ENCODE results near the gene C12orf57. TPM values are rescaled to one million over a fixed set of nuclear protein-coding genes. Genes with fewer than 3 reads are reported as not detected.

Gene C12orf57
- total and polyA plus RNA-seq, 10 of the 15 experiments (the other 5 are each of a cell fraction or from before 2014, with no cell fraction given): 64.5 to 377 (median 211) TPM

DNA sequence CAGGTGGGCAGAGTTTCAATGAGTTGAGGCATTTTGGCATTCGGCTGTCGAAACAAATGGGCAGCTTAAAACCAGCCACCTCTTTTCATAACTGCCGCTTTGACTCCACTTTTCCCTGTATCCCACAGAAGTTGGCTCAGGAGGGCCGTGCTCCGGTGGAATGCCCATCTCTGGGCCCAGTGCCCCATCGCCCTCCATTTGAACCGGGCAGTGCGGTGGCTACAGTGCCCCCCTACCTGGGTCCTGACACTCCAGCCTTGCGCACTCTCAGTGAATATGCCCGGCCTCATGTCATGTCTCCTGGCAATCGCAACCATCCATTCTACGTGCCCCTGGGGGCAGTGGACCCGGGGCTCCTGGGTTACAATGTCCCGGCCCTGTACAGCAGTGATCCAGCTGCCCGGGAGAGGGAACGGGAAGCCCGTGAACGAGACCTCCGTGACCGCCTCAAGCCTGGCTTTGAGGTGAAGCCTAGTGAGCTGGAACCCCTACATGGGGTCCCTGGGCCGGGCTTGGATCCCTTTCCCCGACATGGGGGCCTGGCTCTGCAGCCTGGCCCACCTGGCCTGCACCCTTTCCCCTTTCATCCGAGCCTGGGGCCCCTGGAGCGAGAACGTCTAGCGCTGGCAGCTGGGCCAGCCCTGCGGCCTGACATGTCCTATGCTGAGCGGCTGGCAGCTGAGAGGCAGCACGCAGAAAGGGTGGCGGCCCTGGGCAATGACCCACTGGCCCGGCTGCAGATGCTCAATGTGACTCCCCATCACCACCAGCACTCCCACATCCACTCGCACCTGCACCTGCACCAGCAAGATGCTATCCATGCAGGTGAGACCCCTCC is 5.2 kb upstream of the C12orf57 start (continued):
- TF ChIP-seq CHD1 (IDR thresholded peaks at IDR 0.05; ENCODE audit: low read depth, low read length): no peak

DNA sequence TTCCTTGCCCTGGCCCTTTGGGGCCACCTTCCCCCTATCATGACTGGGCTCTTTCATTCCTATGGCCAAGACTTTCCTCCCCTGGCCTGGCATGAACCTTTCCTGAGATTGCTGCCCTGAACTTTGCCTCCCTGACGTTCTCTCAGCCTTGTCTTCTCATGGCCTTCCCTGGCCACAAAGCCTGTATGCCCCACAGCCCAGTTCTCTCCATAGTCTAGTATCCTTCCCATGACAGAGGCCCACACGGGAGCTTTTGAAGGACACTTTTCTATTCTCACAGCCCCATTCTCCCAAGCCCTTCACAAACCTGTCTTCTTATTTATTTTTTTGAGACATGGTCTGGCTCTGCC is 4.7 kb upstream of the C12orf57 start:
- Histone ChIP-seq H3K4me2 (ENCODE audit: control insufficient read depth, insufficient read depth) (no peak overlapping the region), H4K20me1 (ENCODE audit: control insufficient read depth, insufficient read depth) (no peaks in the 10 kb centered on the region), H3K4me3 (no peak overlapping the region), H3K4me1 (ENCODE audit: control insufficient read depth, insufficient read depth, low read length) (peaks cover 11% of the 10 kb centered on the region; the same call in 1 of the 2 replicates), H3K36me3 (ENCODE audit: control insufficient read depth in 2 of 2, insufficient read depth in 2 of 2, low read length in 1 of 2) (peaks cover 5 to 6% of the 10 kb centered on the region in 2 experiments; a peak in 3 of 4 replicates), H3K27me3 (replicated peaks in 1 of 2; ENCODE audit: control insufficient read depth in 2 of 2, insufficient read depth in 2 of 2, low read length in 1 of 2) (no peaks in the 10 kb centered on the region), H3K79me2 (ENCODE audit: control insufficient read depth, insufficient read depth, low read length) (peaks cover 24% of the 10 kb centered on the region), H3K9me3 (replicated peaks; ENCODE audit: control insufficient read depth, insufficient read depth, low read length) (no peaks in the 10 kb centered on the region), H2AFZ (ENCODE audit: control insufficient read depth, low read depth, low read length) (no peak overlapping the region), H3K27ac (ENCODE audit: control insufficient read depth, insufficient read depth) (no peak overlapping the region), H3K9ac (ENCODE audit: control insufficient read depth, insufficient read depth, low read length) (no peak overlapping the region)
- DNase-seq (ENCODE audit: low read depth, low spot score) (no peak), FAIRE-seq (no peak), ATAC-seq (no peak)
- ChIA-PET POLR2A (interaction anchor here (1.7 to 17.8 kb wide), 5 partner anchors 8 to 66 kb away, joined by 6 to 524 read pairs (median 7); partner anchors contain the start of genes ATN1 and SPSB2), CTCF (interaction anchor here (0.7 to 8.6 kb wide), 7 partner anchors 15 to 87 kb away, joined by 3 to 111 read pairs (median 10); partner anchors contain the start of genes CDCA3, SPSB2 and USP5), RAD21 (ENCODE audit: unreplicated experiment) (interaction anchor here (0.9 to 1.9 kb wide), 4 partner anchors 12 to 88 kb away, joined by 3 to 5 read pairs (median 4); partner anchors contain the start of gene CDCA3), SMC1A (ENCODE audit: uncharacterized antibody, unreplicated experiment) (interaction anchor here (1.3 to 1.5 kb wide), 2 partner anchors 23 to 70 kb away, joined by 3 to 4 read pairs; no protein-coding TSS in a partner anchor)
- BruUV-seq (replicated peaks): no TSS peak
- WGBS (ENCODE audit: insufficient coverage, insufficient replicate concordance, low lambda C conversion rate, missing lambda C conversion rate): 0% methylated on average over 2 of the region's 2 CpGs
- intact Hi-C loops (cut with micrococcal nuclease; ENCODE audit: unreplicated experiment): loop anchor here (2.0 kb wide), 1 partner anchor 14 kb away; no protein-coding TSS in a partner anchor
- in situ Hi-C loops (cut with MboI): no loop called here
- TF ChIP-seq WRNIP1 (IDR thresholded peaks at IDR 0.05; ENCODE audit: borderline replicate concordance, low read depth, low read length): no peak
- TF ChIP-seq NFYB (IDR thresholded peaks at IDR 0.05; ENCODE audit: insufficient read depth, low read depth, low read length): no peak
- TF ChIP-seq, protein P1, sequence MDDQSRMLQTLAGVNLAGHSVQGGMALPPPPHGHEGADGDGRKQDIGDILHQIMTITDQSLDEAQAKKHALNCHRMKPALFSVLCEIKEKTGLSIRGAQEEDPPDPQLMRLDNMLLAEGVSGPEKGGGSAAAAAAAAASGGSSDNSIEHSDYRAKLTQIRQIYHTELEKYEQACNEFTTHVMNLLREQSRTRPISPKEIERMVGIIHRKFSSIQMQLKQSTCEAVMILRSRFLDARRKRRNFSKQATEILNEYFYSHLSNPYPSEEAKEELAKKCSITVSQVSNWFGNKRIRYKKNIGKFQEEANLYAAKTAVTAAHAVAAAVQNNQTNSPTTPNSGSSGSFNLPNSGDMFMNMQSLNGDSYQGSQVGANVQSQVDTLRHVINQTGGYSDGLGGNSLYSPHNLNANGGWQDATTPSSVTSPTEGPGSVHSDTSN (IDR thresholded peaks at IDR 0.05; ENCODE audit: insufficient replicate concordance, low read depth, low read length): no peak
- no peak for TF ChIP-seq KLF5 (IDR thresholded peaks at IDR 0.05; ENCODE audit: partially characterized antibody)
- TF ChIP-seq, protein P2, sequence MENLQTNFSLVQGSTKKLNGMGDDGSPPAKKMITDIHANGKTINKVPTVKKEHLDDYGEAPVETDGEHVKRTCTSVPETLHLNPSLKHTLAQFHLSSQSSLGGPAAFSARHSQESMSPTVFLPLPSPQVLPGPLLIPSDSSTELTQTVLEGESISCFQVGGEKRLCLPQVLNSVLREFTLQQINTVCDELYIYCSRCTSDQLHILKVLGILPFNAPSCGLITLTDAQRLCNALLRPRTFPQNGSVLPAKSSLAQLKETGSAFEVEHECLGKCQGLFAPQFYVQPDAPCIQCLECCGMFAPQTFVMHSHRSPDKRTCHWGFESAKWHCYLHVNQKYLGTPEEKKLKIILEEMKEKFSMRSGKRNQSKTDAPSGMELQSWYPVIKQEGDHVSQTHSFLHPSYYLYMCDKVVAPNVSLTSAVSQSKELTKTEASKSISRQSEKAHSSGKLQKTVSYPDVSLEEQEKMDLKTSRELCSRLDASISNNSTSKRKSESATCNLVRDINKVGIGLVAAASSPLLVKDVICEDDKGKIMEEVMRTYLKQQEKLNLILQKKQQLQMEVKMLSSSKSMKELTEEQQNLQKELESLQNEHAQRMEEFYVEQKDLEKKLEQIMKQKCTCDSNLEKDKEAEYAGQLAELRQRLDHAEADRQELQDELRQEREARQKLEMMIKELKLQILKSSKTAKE (IDR thresholded peaks at IDR 0.05; ENCODE audit: low read depth, poor library complexity, severe bottlenecking): no peak
- TF ChIP-seq RBBP5 (conservative IDR thresholded peaks at IDR 0.05): no peak
- no peak for TF ChIP-seq SREBF2 (IDR thresholded peaks at IDR 0.05; ENCODE audit: low read length)
- TF ChIP-seq, protein P3, sequence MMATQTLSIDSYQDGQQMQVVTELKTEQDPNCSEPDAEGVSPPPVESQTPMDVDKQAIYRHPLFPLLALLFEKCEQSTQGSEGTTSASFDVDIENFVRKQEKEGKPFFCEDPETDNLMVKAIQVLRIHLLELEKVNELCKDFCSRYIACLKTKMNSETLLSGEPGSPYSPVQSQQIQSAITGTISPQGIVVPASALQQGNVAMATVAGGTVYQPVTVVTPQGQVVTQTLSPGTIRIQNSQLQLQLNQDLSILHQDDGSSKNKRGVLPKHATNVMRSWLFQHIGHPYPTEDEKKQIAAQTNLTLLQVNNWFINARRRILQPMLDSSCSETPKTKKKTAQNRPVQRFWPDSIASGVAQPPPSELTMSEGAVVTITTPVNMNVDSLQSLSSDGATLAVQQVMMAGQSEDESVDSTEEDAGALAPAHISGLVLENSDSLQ (IDR thresholded peaks at IDR 0.05): no peak
- TF ChIP-seq FOXM1 (IDR thresholded peaks at IDR 0.05; ENCODE audit: low read depth, low read length): no peak
- TF ChIP-seq, protein P4, sequence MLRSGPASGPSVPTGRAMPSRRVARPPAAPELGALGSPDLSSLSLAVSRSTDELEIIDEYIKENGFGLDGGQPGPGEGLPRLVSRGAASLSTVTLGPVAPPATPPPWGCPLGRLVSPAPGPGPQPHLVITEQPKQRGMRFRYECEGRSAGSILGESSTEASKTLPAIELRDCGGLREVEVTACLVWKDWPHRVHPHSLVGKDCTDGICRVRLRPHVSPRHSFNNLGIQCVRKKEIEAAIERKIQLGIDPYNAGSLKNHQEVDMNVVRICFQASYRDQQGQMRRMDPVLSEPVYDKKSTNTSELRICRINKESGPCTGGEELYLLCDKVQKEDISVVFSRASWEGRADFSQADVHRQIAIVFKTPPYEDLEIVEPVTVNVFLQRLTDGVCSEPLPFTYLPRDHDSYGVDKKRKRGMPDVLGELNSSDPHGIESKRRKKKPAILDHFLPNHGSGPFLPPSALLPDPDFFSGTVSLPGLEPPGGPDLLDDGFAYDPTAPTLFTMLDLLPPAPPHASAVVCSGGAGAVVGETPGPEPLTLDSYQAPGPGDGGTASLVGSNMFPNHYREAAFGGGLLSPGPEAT (IDR thresholded peaks at IDR 0.05; ENCODE audit: low read depth): no peak
- TF ChIP-seq, protein P5, sequence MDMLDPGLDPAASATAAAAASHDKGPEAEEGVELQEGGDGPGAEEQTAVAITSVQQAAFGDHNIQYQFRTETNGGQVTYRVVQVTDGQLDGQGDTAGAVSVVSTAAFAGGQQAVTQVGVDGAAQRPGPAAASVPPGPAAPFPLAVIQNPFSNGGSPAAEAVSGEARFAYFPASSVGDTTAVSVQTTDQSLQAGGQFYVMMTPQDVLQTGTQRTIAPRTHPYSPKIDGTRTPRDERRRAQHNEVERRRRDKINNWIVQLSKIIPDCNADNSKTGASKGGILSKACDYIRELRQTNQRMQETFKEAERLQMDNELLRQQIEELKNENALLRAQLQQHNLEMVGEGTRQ (IDR thresholded peaks at IDR 0.05; ENCODE audit: borderline replicate concordance, low read depth, low read length): no peak

Measured in GM12878 (cell line).